CD4-positive, alpha-beta T cell treated with Interleukin-1 beta for 1 hour (primary cell): ENCODE data around the gene RFLNA.

ENCODE experiments used
- DNase-seq, 2 donors: peaks; one replicate each; pipeline ENCODE4 v3.0.0-alpha.2; 2020 to 2022

RFLNA gene

DNA sequence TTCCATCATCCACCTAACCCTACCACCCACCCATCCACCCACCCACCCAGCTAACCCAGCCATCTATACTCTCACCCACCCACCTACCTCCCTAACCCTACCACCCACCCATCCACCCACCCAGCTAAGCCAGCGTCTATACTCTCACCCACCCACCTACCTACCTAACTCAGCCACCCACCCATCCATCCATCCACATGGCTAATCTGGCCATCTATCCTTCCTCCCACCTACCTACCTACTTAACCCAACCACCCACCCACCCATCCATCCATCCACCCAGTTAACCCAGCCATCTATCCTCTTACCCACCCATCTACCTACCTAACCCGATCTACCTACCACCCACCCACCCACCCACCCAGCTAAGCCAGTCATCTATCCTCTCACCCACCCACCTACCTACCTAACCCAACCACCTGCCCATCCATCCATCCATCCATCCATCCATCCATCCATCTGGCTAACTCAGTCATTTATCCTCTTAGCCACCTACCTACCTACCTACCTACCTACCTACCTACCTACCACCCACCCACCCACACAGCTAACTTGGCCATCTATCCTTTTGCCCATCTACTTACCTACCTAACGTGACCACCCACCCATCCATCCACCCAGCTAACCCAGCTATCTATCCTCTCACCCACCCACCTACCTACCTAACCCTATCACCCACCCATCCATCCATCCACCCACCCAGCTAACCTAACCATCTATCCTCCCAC lies 44.1 kb downstream of the RFLNA start:
- DNase-seq, result no peak

GRCh38 chr12:124340080-124340900 lies 45.4 kb downstream of the RFLNA start:
- no peak for DNase-seq

GRCh38 chr12:124341645-124342069 lies 46.8 kb downstream of the RFLNA start:
- DNase-seq, result no peak

DNA sequence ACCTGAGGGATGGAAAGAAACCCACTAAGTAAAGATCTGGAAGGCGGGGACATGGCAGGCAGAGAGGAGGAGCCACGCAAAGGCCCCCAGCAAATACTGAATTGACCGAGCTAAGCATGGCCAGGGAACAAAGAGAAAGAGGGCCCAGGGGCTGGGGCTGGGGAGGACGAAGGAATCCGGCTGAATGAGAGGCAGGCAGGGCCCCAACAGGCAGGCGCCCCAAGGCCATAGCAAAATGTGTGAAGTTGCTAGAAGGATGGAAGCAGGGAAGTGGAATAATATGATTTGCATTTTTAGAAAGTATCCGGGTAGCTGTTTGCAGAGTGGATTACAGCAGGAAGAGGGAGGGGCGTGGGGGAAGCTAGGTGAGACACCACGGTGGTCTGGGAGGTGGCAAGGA lies 49.1 kb downstream of the RFLNA start:
- no peak for DNase-seq

- DNase-seq, result no peak
Observed at GRCh38 chr12:124344526-124344925, 49.6 kb downstream of the RFLNA start.

DNA sequence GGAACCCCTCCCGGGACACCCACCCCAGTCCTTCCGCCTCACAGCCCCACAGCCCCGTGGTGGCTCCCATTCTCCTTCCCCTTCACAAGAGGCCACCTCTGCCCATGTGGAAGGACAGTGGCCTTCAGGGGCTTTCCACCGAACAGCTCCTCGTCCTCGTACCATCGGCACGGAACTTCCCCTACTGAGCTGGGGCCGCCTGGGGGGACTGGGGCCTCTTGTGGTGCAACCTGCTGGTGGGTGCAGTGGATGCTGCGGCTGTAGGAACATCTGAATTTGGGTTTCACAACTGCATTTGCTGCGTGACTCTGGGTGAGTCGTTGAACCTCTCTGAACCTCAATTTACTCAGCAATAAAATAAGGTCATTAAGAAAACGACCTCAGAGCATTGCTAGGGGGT lies 50.9 kb downstream of the RFLNA start:
- DNase-seq, result peak in 1 of 2 donors; percentile 30

GRCh38 chr12:124346425-124347168 lies 51.7 kb downstream of the RFLNA start:
- no peak for DNase-seq

GRCh38 chr12:124347335-124347734 lies 52.4 kb downstream of the RFLNA start:
- DNase-seq, result no peak

DNA sequence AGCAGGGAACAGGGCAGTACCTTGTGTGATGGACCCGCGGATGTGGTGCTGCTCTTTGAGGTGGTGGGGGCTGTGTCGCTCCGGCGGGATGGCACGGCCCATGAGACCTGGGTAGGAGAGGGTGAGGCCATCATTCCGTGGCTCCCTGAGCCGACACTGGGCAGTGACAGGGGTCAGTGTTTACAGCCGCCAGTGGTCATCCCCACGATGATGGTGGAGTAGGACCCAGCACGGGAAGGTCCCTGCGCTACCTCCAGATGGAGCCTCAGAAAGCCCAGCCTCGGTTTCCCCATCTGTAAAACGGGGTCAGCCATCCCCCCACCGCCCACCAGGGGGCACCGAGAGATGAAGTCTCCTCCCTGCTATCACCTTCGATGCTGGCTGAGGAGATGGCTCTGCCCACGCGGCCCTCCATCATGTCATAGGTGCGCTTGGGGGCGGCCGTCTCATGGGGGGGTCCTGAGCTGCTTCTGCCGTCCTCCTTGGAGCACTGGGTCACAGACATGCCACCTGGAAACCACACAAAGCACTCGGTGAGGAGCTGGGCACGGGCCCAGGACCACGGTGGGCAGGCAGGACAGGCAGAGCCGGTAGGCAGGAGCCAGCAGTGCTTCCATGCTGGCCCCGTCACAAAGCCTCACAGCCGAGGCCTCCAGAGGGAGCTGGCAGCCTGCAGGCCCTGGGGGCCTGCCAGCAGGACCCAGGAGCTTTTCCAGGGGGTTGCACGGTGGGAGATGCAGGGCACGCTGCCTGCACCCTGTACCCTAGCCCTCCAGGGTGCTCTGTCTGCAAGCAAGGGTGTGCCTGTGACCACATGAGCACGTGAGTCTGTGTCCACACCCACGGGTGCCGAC lies 53.1 kb downstream of the RFLNA start:
- DNase-seq, result peak; percentile 4 to 25

- DNase-seq, result no peak
Observed at GRCh38 chr12:124348659-124349380, 53.9 kb downstream of the RFLNA start.

DNA sequence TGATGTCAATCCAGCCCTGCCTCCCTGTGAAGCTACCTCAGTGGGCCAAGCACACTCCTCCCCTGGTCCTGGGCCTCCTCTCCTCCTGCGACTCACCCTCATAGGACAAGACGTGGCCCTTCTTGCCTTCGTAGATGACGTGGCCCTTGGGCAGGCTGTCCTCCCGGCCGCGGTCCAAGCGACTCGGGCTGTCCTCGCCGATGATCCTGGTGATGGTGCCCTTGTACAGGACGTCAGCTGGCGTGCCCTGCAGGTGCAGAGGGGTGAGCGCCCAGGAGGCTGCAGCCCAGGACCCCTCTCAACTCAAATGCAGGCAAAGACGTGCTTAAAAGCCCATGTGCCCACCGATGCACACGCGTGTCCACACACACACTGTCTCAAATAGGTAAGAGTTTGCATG lies 55.6 kb downstream of the RFLNA start:
- no peak for DNase-seq

DNA sequence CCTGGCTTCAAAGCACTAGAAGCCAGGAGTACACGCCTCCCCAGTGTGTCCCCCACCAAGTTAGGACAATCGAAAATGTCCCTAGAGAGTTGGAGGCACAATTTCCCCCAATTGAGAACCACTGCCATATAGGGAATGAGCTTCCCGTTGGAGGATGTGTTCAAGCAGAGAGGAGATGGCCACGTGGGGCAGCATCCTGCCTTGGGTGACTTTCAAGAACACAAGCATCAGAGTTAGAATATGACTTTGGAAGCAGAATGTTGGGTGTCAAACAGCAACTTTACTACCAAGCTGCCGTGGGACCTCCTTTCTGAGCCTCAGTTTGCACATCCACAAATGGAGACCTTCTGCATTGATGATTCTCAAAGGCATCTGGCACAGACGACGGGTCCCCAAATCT lies 56.5 kb downstream of the RFLNA start:
- DNase-seq, result no peak

DNA sequence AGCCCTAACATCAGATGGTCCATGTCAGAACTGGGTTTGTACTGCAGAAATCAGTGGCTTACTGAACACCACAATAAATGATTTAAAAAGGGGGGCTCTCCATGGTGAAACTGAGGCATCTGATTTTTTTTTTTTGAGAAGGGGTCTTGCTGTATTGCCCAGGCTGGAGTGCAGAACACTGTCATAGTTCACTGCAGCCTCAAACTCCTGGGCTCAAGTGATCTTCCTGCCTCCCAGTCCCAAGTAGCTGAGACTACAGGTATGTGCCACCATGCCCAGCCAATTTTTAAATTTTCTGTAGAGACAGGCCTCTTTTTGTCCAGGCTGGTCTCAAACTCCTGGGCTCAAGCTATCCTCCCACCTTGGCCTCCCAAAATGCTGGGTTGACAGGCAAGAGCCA lies 57.4 kb downstream of the RFLNA start:
- no peak for DNase-seq

DNA sequence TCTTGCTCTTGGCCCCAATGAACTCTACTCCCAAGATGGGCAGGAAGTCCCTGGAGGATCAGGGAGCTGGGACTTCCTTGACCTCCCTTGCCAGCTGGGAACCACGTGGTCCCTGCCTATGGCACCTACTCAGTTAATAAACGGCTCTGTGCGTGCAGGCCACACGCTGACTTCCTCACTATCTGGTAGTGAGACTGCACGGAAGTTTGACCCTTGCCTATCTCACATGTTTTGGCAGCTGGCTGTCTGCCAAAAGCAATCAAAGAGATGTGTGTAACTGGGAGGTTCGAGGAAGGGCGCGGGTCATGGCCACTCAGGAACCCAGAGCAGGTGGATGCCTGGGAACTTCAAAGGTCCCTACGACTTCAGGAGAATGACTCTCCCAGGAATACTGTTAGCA lies 57.9 kb downstream of the RFLNA start:
- DNase-seq, result no peak

- DNase-seq, result no peak
Observed at GRCh38 chr12:124354400-124354799, 59.5 kb downstream of the RFLNA start.

- DNase-seq, result no peak
Observed at GRCh38 chr12:124356221-124356620, 61.3 kb downstream of the RFLNA start.

DNA sequence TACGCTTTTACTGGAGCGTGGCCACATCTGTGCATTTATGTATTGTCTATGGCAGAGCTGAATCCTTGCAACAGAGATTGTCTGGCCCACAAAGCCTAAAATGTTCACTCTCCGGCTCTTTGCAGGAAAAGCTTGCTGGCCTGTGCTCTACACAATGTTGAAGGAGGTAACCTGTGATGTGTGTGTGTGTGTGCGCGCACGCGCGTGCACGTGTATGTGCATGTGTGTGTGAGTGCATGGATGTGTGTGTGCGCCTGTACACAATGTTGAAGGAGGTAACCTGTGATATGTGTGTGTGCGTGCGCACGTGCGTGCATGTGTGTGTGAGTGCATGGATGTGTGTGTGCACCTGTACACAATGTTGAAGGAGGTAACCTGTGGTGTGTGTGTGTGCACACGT lies 62.7 kb downstream of the RFLNA start:
- DNase-seq, result no peak

DNA sequence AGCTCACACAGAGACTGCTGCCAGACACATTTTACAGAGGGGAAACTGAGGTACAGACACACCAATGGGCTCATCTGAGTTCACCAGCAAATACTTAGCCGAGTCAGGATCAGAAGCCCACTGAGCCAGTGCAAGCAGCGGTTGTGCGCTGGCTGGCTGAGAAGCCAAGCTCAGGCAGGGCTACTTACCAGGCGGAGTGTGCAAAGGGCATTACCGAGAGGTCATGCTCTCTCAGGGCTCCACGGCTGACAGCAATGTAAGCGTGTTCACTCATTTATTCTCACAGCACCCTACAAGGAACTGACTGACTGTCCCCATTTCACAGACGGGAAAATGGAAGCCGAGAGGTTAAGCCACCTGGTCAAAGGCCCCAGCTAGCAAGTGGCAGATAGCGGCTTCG lies 63.7 kb downstream of the RFLNA start:
- no peak for DNase-seq

DNA sequence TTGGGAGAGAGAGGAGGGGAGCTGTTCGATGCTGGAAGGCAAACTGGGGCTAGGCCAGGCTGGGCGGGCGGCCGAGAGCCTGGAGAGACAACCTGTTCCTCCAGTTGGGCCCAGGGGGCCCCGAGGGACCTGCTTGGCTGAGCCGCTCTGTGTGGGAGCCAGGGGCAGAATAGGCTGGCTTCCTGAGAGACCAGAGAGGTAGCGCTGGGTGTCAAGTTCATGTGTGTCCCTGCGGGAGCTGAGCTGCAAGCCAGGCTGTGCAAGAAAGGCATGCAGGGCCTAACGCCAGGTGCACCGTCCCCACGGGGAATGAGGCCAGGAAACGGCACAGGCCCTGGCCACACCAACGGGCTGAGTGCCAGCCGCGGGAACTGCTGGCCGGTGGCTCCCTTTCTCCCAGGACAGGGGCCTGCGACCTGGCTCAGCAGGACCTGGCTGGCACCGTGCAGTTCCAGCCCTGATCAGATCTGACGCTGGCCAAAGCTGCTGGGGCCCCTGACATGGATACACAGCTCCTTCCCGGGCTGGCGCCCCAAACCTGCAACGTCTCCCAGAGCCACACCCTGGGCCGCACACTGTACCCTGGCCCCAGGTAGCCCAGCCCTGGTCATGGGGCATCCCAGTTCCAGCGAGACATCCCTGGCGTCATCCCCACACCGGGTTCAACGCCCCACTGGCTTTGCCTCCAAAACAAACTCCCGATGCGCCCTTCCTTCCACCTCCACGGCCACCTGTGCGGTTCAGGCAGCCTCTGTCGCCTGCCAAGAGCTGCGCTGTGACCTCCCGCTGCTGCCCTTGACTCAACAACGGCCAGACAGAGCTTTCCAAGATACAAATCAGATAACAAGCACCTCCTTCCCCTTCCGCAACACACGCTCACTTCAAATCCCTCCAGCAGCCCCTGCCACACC lies 65.0 kb downstream of the RFLNA start:
- DNase-seq, result no peak

DNA sequence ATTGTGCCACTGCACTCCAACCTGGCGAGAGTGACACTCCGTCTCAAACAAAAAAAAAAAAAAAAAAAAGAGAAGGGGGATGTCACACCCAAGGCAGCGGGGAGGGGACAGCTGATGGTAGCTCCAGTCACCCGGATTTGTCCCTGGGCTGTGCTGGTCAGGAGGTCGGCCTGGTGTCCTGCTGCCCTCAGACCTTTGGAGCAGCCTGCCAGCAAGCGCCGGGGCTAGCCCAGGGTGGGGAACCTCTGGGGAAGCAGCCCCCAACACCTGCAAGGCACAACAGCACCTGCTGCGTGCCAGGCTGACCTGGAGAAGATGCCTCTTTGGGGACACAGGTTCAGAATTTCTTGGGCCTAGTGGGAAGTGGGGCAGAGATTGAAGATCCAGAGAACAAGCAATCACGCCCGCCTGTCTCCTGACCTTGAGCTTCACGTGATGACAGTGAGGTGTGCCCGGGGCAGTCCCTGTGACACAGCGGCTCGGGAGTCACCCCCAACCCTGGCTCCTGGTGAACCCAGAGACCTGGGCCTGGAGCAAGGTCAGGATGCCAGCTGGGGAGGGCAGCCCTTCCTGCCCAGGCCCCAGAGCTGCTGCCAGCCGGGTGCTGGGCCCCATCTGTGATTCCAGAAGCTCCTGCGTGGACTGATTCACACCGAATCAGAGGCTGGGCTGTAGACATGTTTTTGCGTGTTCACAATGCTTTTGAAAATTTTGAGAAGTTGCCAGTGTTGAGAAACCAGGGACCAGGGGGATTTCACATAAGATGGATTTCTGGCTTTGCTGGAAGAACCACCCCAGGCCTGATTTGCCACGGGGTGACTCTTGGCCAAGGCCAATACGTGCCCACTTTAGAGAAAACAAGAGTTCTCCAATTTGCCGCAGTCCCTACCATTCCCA lies 66.4 kb downstream of the RFLNA start:
- DNase-seq, result no peak
